CD4-positive, alpha-beta T cell treated with Interferon gamma for 1 hour (primary cell): ENCODE data around the gene ST3GAL5.

Source experiments
- DNase-seq: peaks from one replicate; pipeline ENCODE4 v3.0.0-alpha.2; 2020

ST3GAL5 gene

GRCh38 chr2:85802354-85803103 is 86.3 kb downstream of the ST3GAL5 start:
- DNase-seq: no peak

GRCh38 chr2:85801871-85802270 is 86.9 kb downstream of the ST3GAL5 start:
- DNase-seq: no peak

- DNase-seq: no peak
Observed at GRCh38 chr2:85800586-85800985, 88.2 kb downstream of the ST3GAL5 start.

GRCh38 chr2:85799215-85799956 is 89.4 kb downstream of the ST3GAL5 start:
- DNase-seq: no peak

- no peak for DNase-seq
Observed at GRCh38 chr2:85797921-85798320, 90.9 kb downstream of the ST3GAL5 start.

GRCh38 chr2:85797263-85797660 is 91.5 kb downstream of the ST3GAL5 start:
- no peak for DNase-seq

- no peak for DNase-seq
Observed at GRCh38 chr2:85796341-85797262, 92.2 kb downstream of the ST3GAL5 start.

- DNase-seq: no peak
Observed at GRCh38 chr2:85796046-85796340, 92.8 kb downstream of the ST3GAL5 start.

- no peak for DNase-seq
Observed at GRCh38 chr2:85795331-85796045, 93.3 kb downstream of the ST3GAL5 start.

GRCh38 chr2:85794491-85795121 is 94.2 kb downstream of the ST3GAL5 start:
- no peak for DNase-seq

- no peak for DNase-seq
Observed at GRCh38 chr2:85794038-85794441, 94.8 kb downstream of the ST3GAL5 start.

GRCh38 chr2:85793584-85793983 is 95.2 kb downstream of the ST3GAL5 start:
- no peak for DNase-seq

GRCh38 chr2:85792783-85793441 is 95.9 kb downstream of the ST3GAL5 start:
- DNase-seq: no peak

- no peak for DNase-seq
Observed at GRCh38 chr2:85791704-85792565, 96.9 kb downstream of the ST3GAL5 start.

GRCh38 chr2:85790499-85791188 is 98.1 kb downstream of the ST3GAL5 start:
- DNase-seq: no peak

GRCh38 chr2:85790032-85790431 is 98.8 kb downstream of the ST3GAL5 start:
- no peak for DNase-seq

- no peak for DNase-seq
Observed at GRCh38 chr2:85789271-85789670, 99.5 kb downstream of the ST3GAL5 start.

GRCh38 chr2:85788603-85789002 is 100.2 kb downstream of the ST3GAL5 start:
- DNase-seq: no peak

GRCh38 chr2:85787981-85788340 is 100.8 kb downstream of the ST3GAL5 start:
- DNase-seq: no peak

- DNase-seq: no peak
Observed at GRCh38 chr2:85787282-85787980, 101.4 kb downstream of the ST3GAL5 start.
